ENCODE results near the gene DNASE2. TPM values are rescaled to one million over a fixed set of nuclear protein-coding genes. Genes with fewer than 3 reads are reported as not detected.
A peak's percentile ranks its signal among the peaks of the same experiment; 100 is the strongest.

DNASE2 gene
- total and polyA plus RNA-seq, 11 donors: 11.7 to 41.1 (median 23.3) TPM

DNA sequence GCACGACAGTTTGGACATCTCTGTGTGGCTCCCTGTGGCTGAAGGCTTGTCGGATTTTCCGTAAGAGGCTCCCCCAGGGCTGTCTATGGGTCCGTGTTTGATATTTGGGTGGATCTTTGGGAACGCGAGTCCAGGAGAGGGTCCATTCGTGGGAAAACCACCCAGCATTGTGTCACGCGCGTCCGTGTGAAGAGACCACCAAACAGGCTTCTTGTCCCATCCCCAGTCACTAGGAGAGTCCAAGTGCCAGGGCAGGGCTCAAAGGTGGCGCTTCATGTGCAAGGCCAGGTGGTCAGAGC lies 3.3 kb upstream of the DNASE2 start:
- no peak for DNase-seq
- Histone ChIP-seq H3K27ac (peak overlapping the region in 1 of 12 donors; percentile 37), H3K27me3 (peaks cover 11 to 43% (median 23%) of the 10 kb centered on the region in 9 donors), H3K4me1 (peaks cover 0 to 56% (median 18%) of the 10 kb centered on the region in 12 donors), H3K4me3 (peak overlapping the region in 2 of 12 donors; percentile 1 to 61), H3K9me3 (peaks cover 0 to 9% (median 0%) of the 10 kb centered on the region in 12 donors), H3K36me3 (no peaks in the 10 kb centered on the region)
- ATAC-seq: no peak
- TF ChIP-seq, protein P1, sequence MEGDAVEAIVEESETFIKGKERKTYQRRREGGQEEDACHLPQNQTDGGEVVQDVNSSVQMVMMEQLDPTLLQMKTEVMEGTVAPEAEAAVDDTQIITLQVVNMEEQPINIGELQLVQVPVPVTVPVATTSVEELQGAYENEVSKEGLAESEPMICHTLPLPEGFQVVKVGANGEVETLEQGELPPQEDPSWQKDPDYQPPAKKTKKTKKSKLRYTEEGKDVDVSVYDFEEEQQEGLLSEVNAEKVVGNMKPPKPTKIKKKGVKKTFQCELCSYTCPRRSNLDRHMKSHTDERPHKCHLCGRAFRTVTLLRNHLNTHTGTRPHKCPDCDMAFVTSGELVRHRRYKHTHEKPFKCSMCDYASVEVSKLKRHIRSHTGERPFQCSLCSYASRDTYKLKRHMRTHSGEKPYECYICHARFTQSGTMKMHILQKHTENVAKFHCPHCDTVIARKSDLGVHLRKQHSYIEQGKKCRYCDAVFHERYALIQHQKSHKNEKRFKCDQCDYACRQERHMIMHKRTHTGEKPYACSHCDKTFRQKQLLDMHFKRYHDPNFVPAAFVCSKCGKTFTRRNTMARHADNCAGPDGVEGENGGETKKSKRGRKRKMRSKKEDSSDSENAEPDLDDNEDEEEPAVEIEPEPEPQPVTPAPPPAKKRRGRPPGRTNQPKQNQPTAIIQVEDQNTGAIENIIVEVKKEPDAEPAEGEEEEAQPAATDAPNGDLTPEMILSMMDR (IDR thresholded peaks at IDR 0.05): no peak
- TF ChIP-seq POLR2A (IDR thresholded peaks at IDR 0.05): no peak
- WGBS, 4 donors: 65 to 85% (median 74%) methylated on average over 12 of the region's 12 CpGs
- intact Hi-C loops (cut with DNase I): loop anchor here in 5 of 10 donors (10.0 kb wide), 3 partner anchors 50 to 210 kb away; partner anchors contain the start of genes DAND5 (in 4 of the 5), CALR (in 1 of the 5) and FARSA (in 1 of the 5)

DNA sequence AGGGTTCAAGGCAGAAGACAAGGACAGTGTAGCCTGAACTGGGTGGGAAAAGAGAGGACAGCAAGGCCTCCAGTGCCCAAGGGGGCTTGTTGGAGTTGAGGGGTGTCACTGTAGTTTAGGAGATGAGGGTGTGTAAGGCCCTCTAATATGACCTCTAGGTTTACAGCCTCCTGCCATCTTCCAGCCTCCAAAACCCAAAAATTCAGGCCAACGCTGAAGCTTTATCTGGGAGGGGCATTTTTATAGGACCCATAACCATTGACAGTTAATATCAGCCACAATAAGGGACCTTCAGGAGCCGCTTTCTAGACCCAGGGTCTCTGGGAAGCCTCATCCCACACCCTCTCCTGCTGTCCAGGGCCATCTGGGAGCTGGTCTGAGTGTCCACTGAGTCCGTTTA lies 3.0 kb upstream of the DNASE2 start:
- DNase-seq (no peak), ATAC-seq (no peak)
- Histone ChIP-seq H3K4me3 (no peak overlapping the region), H3K9me3 (peaks cover 0 to 9% (median 0%) of the 10 kb centered on the region in 12 donors), H3K36me3 (no peaks in the 10 kb centered on the region), H3K27ac (peak overlapping the region in 1 of 12 donors; percentile 88), H3K4me1 (peaks cover 0 to 56% (median 18%) of the 10 kb centered on the region in 12 donors), H3K27me3 (peaks cover 11 to 43% (median 23%) of the 10 kb centered on the region in 9 donors)
- TF ChIP-seq, protein P1 (IDR thresholded peaks at IDR 0.05): no peak
- intact Hi-C loops (cut with DNase I): loop anchor here in 5 of 10 donors (10.0 kb wide), 3 partner anchors 51 to 211 kb away; partner anchors contain the start of genes DAND5 (in 4 of the 5), CALR (in 1 of the 5) and FARSA (in 1 of the 5)
- WGBS, 4 donors: 73 to 96% (median 85%) methylated on average over 3 of the region's 3 CpGs

DNA sequence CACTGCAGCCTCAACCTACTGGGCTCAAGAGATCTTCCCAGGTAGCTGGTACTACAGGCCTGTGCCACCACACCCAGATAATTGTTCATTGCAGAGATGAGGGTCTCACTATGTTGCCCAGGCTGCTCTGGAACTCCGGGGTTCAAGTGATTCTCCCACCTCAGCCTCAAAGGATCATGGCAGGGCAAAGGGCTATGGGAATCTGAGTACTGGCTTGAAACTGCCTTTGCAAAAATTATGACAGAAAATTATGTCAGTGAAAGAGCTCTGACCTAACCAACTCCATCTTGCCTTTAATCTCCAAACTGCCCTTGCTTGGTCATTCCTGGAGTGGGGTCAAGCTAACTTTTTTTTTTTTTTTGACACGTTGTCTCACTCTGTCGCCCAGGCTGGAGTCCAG lies 1.3 kb upstream of the DNASE2 start:
- ATAC-seq (no peak), DNase-seq (no peak)
- intact Hi-C loops (cut with DNase I): loop anchor here in 5 of 10 donors (10.0 kb wide), 3 partner anchors 52 to 212 kb away; partner anchors contain the start of genes DAND5 (in 4 of the 5), CALR (in 1 of the 5) and FARSA (in 1 of the 5)
- peaks cover 0 to 56% (median 18%) of the 10 kb centered on the region in 12 donors for H3K4me1 ChIP-seq
- no peak overlapping the region for H3K4me3 ChIP-seq
- 83 to 88% (median 88%) methylated on average over 3 of the region's 3 CpGs for WGBS, 4 donors
- TF ChIP-seq POLR2A (IDR thresholded peaks at IDR 0.05): no peak
- H3K9me3 ChIP-seq: peaks cover 0 to 9% (median 0%) of the 10 kb centered on the region in 12 donors
- H3K36me3 ChIP-seq: peaks cover 0 to 14% (median 11%) of the 10 kb centered on the region in 9 donors
- H3K27ac ChIP-seq: peak overlapping the region in 1 of 12 donors; percentile 88
- H3K27me3 ChIP-seq: peaks cover 11 to 43% (median 23%) of the 10 kb centered on the region in 9 donors

DNA sequence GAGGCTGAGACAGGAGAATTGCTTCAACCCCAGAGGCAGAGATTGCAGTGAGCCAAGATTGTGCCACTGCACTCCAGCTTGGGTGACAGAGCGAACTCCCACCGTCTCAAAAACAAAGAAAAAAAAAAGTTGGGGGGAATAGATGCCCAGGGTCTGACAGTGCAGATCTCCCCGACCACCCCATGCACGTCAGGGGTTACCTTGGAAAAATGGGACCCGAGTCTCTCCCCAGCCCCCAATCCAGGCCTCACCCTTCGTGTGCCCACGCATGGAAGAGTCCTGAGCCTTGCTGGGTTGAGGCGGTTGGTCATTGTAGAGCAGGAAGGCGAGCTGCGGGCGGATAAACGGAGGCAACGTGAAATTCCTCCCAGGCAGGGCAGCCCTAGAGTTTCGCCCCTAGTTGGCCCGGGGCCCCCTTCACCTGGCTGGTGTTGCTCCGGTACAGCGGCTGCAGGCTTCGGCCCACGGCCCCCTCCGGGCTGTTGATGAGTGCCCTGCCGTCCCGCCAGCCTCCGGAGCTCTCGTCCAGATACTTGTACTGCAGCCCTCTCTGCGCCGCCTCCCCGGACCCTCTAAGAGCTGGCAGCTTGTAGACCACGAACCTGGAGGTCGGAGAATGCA lies 588 bp downstream of the DNASE2 start:
- DNase-seq: peak in 3 of 5 donors; percentile 46 to 67 (median 55)
- TF ChIP-seq, protein P1 (IDR thresholded peaks at IDR 0.05): no peak
- no peak for TF ChIP-seq POLR2A (IDR thresholded peaks at IDR 0.05)
- intact Hi-C loops (cut with DNase I): loop anchor here in 5 of 10 donors (10.0 kb wide), 3 partner anchors 54 to 214 kb away; partner anchors contain the start of genes DAND5 (in 4 of the 5), CALR (in 1 of the 5) and FARSA (in 1 of the 5)

More for the DNA sequence above, 588 bp downstream of the DNASE2 start:
- peaks cover 0 to 31% (median 20%) of the 10 kb centered on the region in 9 donors for H3K36me3 ChIP-seq
- peak overlapping the region; percentile 43 to 89 (median 72) for H3K4me3 ChIP-seq
- H3K9me3 ChIP-seq: peaks cover 0 to 9% (median 0%) of the 10 kb centered on the region in 12 donors
- peak; percentile 11 to 49 (median 28) for ATAC-seq
- H3K27ac ChIP-seq: peak overlapping the region; percentile 72 to 93 (median 85)
- H3K27me3 ChIP-seq: peaks cover 6 to 28% (median 18%) of the 10 kb centered on the region in 9 donors
- peaks cover 0 to 50% (median 14%) of the 10 kb centered on the region in 12 donors for H3K4me1 ChIP-seq
- WGBS, 4 donors: 14 to 24% (median 15%) methylated on average over 23 to 29 of the region's 29 CpGs

Data from heart left ventricle (tissue), 16 donors.